HEK293T (cell line): Measurements from ENCODE around the gene TXLNA.
A peak's percentile ranks its signal among the peaks of the same experiment; 100 is the strongest.

Experiments used
- CTCF ChIA-PET: fragments of 350-600 bp; formaldehyde crosslinking; extraction: SDS; loops from one replicate; lab custom pipeline; 2021; ENCODE audit warnings: antibody characterized with exemption, inconsistent platforms; lab: Yijun Ruan, JAX
- POLR2A ChIA-PET: fragments of 350-600 bp; formaldehyde crosslinking; extraction: SDS; loops from one replicate; lab custom pipeline; 2020; ENCODE audit warnings: antibody characterized with exemption, inconsistent platforms; lab: Yijun Ruan, JAX
- DNase-seq: peaks from one replicate; pipeline ENCODE4 v3.0.0; 2012; ENCODE audit warnings: mixed read lengths; ENCODE audit errors: extremely low spot score
- ARNT ChIP-seq: fragments of 450-650 bp; IDR thresholded peaks from 2 replicates; pipeline ENCODE4 v1.6.1; 2017; ENCODE audit warnings: mild to moderate bottlenecking
- BHLHE40 ChIP-seq: fragments of 450-650 bp; IDR thresholded peaks from 2 replicates; pipeline ENCODE4 v1.6.1; 2016; ENCODE audit warnings: mild to moderate bottlenecking, moderate library complexity, borderline replicate concordance
- CTBP1 ChIP-seq: fragments of 450-650 bp; IDR thresholded peaks from 2 replicates; pipeline ENCODE4 v1.6.1; 2016; ENCODE audit warnings: borderline replicate concordance
- ELF4 ChIP-seq: fragments of 450-650 bp; IDR thresholded peaks from 2 replicates; pipeline ENCODE4 v1.6.1; 2017; ENCODE audit warnings: antibody characterized with exemption
- FOXA1 ChIP-seq: fragments of 450-650 bp; IDR thresholded peaks from 2 replicates; pipeline ENCODE4 v1.6.1; 2016; ENCODE audit warnings: mild to moderate bottlenecking
- FOXK2 ChIP-seq: fragments of 450-650 bp; IDR thresholded peaks from 2 replicates; pipeline ENCODE4 v1.6.1; 2016; ENCODE audit warnings: mild to moderate bottlenecking
- FOXM1 ChIP-seq: fragments of 450-650 bp; IDR thresholded peaks from 2 replicates; pipeline ENCODE4 v1.6.1; 2017; ENCODE audit warnings: mild to moderate bottlenecking, borderline replicate concordance
- HDGF ChIP-seq: fragments of 450-650 bp; IDR thresholded peaks from 2 replicates; pipeline ENCODE4 v1.6.1; 2017; ENCODE audit warnings: antibody characterized with exemption, borderline replicate concordance
- L3MBTL2 ChIP-seq: fragments of 450-650 bp; conservative IDR thresholded peaks from 2 replicates; pipeline ENCODE4 v1.6.1; 2016; ENCODE audit warnings: mild to moderate bottlenecking
- LEF1 ChIP-seq: fragments of 450-650 bp; IDR thresholded peaks from 2 replicates; pipeline ENCODE4 v1.6.1; 2017; ENCODE audit warnings: mild to moderate bottlenecking, borderline replicate concordance
- NFRKB ChIP-seq: fragments of 450-650 bp; IDR thresholded peaks from 2 replicates; pipeline ENCODE4 v1.6.1; 2016; ENCODE audit warnings: mild to moderate bottlenecking, moderate library complexity
- SP1 ChIP-seq: fragments of 450-650 bp; IDR thresholded peaks from 2 replicates; pipeline ENCODE4 v1.6.1; 2017
- SUZ12 ChIP-seq: fragments of 450-650 bp; IDR thresholded peaks from 2 replicates; pipeline ENCODE4 v1.6.1; 2016; ENCODE audit warnings: mild to moderate bottlenecking
- TARDBP ChIP-seq: fragments of 450-650 bp; IDR thresholded peaks from 2 replicates; pipeline ENCODE4 v1.6.1; 2016
- ZNF384 ChIP-seq: fragments of 450-650 bp; IDR thresholded peaks from 2 replicates; pipeline ENCODE4 v1.6.1; 2016
- TF ChIP-seq, protein P1 (sequence below): fragments of 450-650 bp; IDR thresholded peaks from 2 replicates; pipeline ENCODE4 v1.6.1; 2016

Gene TXLNA

GRCh38 chr1:32199043-32199716, 19.7 kb downstream of the TXLNA start:
- POLR2A ChIA-PET = interaction anchor here (1.1 to 2.7 kb wide), 5 partner anchors 15 to 195 kb away, joined by 3 to 28 read pairs (median 3); partner anchors contain the start of genes BSDC1, KPNA6 and TXLNA
- no peak for DNase-seq
- CTCF ChIA-PET = interaction anchor here (0.7 kb wide), 1 partner anchor 296 kb away, joined by 3 read pairs; no protein-coding TSS in a partner anchor
- TF ChIP-seq CTBP1 = no peak
- TF ChIP-seq ARNT = no peak
- TF ChIP-seq NFRKB = no peak
- TF ChIP-seq BHLHE40 = no peak
- no peak for TF ChIP-seq FOXM1
- no peak for TF ChIP-seq L3MBTL2
- TF ChIP-seq ZNF384 = no peak
- TF ChIP-seq, protein P1, sequence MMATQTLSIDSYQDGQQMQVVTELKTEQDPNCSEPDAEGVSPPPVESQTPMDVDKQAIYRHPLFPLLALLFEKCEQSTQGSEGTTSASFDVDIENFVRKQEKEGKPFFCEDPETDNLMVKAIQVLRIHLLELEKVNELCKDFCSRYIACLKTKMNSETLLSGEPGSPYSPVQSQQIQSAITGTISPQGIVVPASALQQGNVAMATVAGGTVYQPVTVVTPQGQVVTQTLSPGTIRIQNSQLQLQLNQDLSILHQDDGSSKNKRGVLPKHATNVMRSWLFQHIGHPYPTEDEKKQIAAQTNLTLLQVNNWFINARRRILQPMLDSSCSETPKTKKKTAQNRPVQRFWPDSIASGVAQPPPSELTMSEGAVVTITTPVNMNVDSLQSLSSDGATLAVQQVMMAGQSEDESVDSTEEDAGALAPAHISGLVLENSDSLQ = no peak
- no peak for TF ChIP-seq TARDBP
- no peak for TF ChIP-seq SP1
- no peak for TF ChIP-seq LEF1
- TF ChIP-seq FOXA1 = no peak
- TF ChIP-seq SUZ12 = no peak
- no peak for TF ChIP-seq ELF4
- TF ChIP-seq HDGF = no peak
- no peak for TF ChIP-seq FOXK2

GRCh38 chr1:32199717-32200072, 20.2 kb downstream of the TXLNA start:
- TF ChIP-seq NFRKB (no peak), L3MBTL2 (no peak), SUZ12 (no peak), CTBP1 (no peak), HDGF (no peak), BHLHE40 (no peak), ZNF384 (no peak), FOXK2 (no peak), ARNT (no peak), FOXM1 (no peak), ELF4 (no peak), SP1 (no peak), TARDBP (no peak), LEF1 (no peak), FOXA1 (no peak)
- TF ChIP-seq, protein P1 = no peak
- ChIA-PET POLR2A (interaction anchor here (1.1 to 2.7 kb wide), 6 partner anchors 8 to 195 kb away, joined by 3 to 28 read pairs (median 4); partner anchors contain the start of genes BSDC1, DCDC2B, KPNA6 and TMEM39B), CTCF (interaction anchor here (1.7 kb wide), 1 partner anchor 16 kb away, joined by 7 read pairs; no protein-coding TSS in a partner anchor)
- DNase-seq = no peak

GRCh38 chr1:32200226-32201010, 20.9 kb downstream of the TXLNA start, which contains the start of gene CCDC28B:
Gene CCDC28B (plus strand): TSS chr1:32200595. CDS start chr1:32201936, 1,341 bp downstream.
- DNase-seq = peak; percentile 75
- CTCF ChIA-PET = interaction anchor here (0.5 to 1.7 kb wide), 3 partner anchors 15 to 37 kb away, joined by 3 to 7 read pairs (median 5); no protein-coding TSS in a partner anchor
- no peak for TF ChIP-seq TARDBP
- TF ChIP-seq CTBP1 = no peak
- TF ChIP-seq NFRKB = no peak
- peak; percentile 99 for TF ChIP-seq L3MBTL2
- no peak for TF ChIP-seq FOXM1
- no peak for TF ChIP-seq LEF1
- TF ChIP-seq HDGF = no peak
- no peak for TF ChIP-seq BHLHE40
- TF ChIP-seq SUZ12 = no peak
- POLR2A ChIA-PET = interaction anchor here (1.1 to 2.7 kb wide), 9 partner anchors 8 to 194 kb away, joined by 3 to 28 read pairs (median 4); partner anchors contain the start of genes BSDC1, DCDC2B, KPNA6 and TMEM39B

DNA sequence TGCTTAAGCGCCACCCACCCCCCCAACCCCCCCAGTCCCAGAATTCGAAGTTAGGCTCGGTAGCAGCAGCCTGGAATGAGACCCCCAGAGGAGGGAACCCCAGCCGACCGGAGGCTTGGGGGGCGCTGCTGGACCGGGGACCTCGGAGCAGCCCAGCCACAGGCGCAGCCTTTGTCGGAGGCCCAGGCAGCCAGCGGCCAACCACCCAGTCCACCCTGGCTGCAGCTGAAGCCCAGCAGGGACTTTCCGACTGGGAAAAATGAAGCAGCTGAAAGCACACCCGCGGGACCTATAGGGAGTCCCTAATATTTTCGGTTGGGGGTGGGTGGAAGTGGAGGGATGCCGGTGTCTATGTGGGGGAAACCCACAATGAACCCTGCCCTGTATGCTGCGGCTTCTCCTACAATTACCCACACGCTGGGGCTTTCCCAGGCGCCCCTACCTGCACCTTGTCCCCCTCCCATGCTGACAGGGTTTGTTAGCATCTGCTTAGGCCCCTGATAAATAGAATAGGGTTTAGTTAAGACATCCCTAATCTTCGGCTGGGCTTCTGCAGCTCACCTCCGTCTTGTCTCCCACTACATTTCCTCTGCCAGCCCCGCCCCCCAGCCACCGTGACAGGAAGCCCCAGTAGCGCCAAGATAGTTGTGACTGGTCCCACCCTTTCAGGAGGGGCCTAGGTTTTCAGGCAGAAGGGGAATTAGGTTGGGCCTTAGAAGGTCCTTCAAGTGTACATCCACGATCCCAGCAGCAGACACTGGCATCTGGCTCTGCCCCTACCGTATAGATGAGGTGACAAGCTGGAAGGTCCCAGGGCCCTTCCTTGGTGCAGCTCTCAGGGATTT, 21.8 kb downstream of the TXLNA start:
- TF ChIP-seq FOXM1 = no peak
- DNase-seq = peak; percentile 72
- POLR2A ChIA-PET = interaction anchor here (0.7 to 2.7 kb wide), 9 partner anchors 8 to 129 kb away, joined by 3 to 28 read pairs (median 3); partner anchors contain the start of genes DCDC2B, TMEM39B and TXLNA

DNA sequence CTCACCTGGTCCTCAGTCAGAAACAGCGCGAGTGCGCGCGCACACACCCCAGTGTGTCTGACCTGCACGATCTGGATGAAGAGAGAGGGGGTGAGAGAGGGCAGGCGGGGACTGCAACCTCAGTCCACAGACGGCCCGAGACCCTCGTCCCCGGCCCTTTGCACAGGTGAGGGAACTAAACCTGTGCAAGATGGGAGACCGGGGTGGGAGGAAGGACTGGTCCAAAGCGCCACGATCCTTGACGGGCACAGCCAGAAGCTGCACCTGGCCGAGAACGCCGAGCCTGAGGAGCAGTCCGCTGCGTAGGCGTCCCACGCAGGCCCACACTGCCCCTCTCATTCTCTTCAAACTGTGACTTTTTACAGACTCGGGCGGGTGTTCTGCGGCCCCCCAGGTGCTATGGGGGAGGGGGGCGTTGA, 25.5 kb downstream of the TXLNA start:
- POLR2A ChIA-PET = interaction anchor here (0.6 to 2.2 kb wide), 9 partner anchors 10 to 146 kb away, joined by 3 to 21 read pairs (median 6); partner anchors contain the start of genes EIF3I, TMEM234 and TXLNA
- CTCF ChIA-PET = interaction anchor here (0.6 to 1.3 kb wide), 2 partner anchors 11 to 12 kb away, joined by 3 read pairs; no protein-coding TSS in a partner anchor
- DNase-seq = no peak
- TF ChIP-seq BHLHE40 = no peak
- no peak for TF ChIP-seq CTBP1
- no peak for TF ChIP-seq NFRKB
- no peak for TF ChIP-seq HDGF
- TF ChIP-seq FOXM1 = no peak
- TF ChIP-seq TARDBP = no peak
- TF ChIP-seq ZNF384 = no peak
- TF ChIP-seq LEF1 = no peak
- TF ChIP-seq FOXA1 = no peak
- no peak for TF ChIP-seq SP1
- no peak for TF ChIP-seq ARNT
- no peak for TF ChIP-seq SUZ12
- TF ChIP-seq ELF4 = no peak
- TF ChIP-seq FOXK2 = no peak
- no peak for TF ChIP-seq L3MBTL2
- TF ChIP-seq, protein P1 = no peak

More for the DNA sequence above, 21.8 kb downstream of the TXLNA start:
- CTCF ChIA-PET = interaction anchor here (0.7 to 1.7 kb wide), 3 partner anchors 15 to 193 kb away, joined by 3 to 7 read pairs (median 3); partner anchors contain the start of gene BSDC1
